HG03159 (cell line): ENCODE data around the gene SLC45A3.
A peak's percentile ranks its signal among the peaks of the same experiment; 100 is the strongest.
"Not testable (repeated sequence)": the region's sequence is repeated elsewhere in the genome, so short reads cannot be mapped to it uniquely, and the experiment has no call there.

Source experiments
- ATAC-seq: cut with Tn5 transposase; IDR thresholded peaks from one replicate; pipeline ENCODE4 v1.9.1; 2021; ENCODE audit warnings: mild to moderate bottlenecking, moderate library complexity; ENCODE audit not compliant: unreplicated experiment

Gene SLC45A3

GRCh38 chr1:205637854-205638468, 42.3 kb downstream of the SLC45A3 start:
- no peak for ATAC-seq

GRCh38 chr1:205636732-205637131, 43.6 kb downstream of the SLC45A3 start:
- ATAC-seq = no peak

GRCh38 chr1:205636138-205636530, 44.2 kb downstream of the SLC45A3 start:
- not testable (repeated sequence) for ATAC-seq

GRCh38 chr1:205633421-205633976, 46.8 kb downstream of the SLC45A3 start:
- no peak for ATAC-seq

- ATAC-seq = no peak
Measured at GRCh38 chr1:205632669-205633169, 47.6 kb downstream of the SLC45A3 start.

GRCh38 chr1:205631768-205632668, 48.3 kb downstream of the SLC45A3 start, which contains the start of gene ELK4:
Gene ELK4, minus strand, starts transcription at chr1:205632011. Its CDS starts 8,129 bp downstream, at chr1:205623882.
- peak; percentile 78 for ATAC-seq

- peak; percentile 65 for ATAC-seq
Measured at GRCh38 chr1:205631010-205631767, 49.1 kb downstream of the SLC45A3 start.

GRCh38 chr1:205630651-205631009, 49.7 kb downstream of the SLC45A3 start:
- no peak for ATAC-seq

- no peak for ATAC-seq
Measured at GRCh38 chr1:205630241-205630640, 50.1 kb downstream of the SLC45A3 start.

- ATAC-seq = no peak
Measured at GRCh38 chr1:205629751-205630150, 50.6 kb downstream of the SLC45A3 start.

GRCh38 chr1:205627956-205628355, 52.4 kb downstream of the SLC45A3 start:
- no peak for ATAC-seq

GRCh38 chr1:205626216-205626615, 54.1 kb downstream of the SLC45A3 start:
- ATAC-seq = no peak

GRCh38 chr1:205623646-205624045, 56.7 kb downstream of the SLC45A3 start:
- ATAC-seq = no peak

GRCh38 chr1:205620269-205620668, 60.0 kb downstream of the SLC45A3 start:
- no peak for ATAC-seq

- no peak for ATAC-seq
Measured at GRCh38 chr1:205619376-205619775, 60.9 kb downstream of the SLC45A3 start.

- ATAC-seq = no peak
Measured at GRCh38 chr1:205616563-205617293, 63.6 kb downstream of the SLC45A3 start.

GRCh38 chr1:205615789-205616188, 64.5 kb downstream of the SLC45A3 start:
- ATAC-seq = no peak

GRCh38 chr1:205613854-205614412, 66.4 kb downstream of the SLC45A3 start:
- no peak for ATAC-seq

GRCh38 chr1:205612556-205612955, 67.8 kb downstream of the SLC45A3 start:
- no peak for ATAC-seq

GRCh38 chr1:205612104-205612503, 68.2 kb downstream of the SLC45A3 start:
- ATAC-seq = no peak
